ENCODE results near the gene OSMR. TPM values are rescaled to one million over a fixed set of nuclear protein-coding genes. Genes with fewer than 3 reads are reported as not detected.

Gene OSMR
- total RNA-seq, 1 donor from 2014 or later = 25.5 TPM

GRCh38 chr5:38816083-38817030 is 29.5 kb upstream of the OSMR start:
- DNase-seq (ENCODE audit: low read depth) = no peak
- no peak overlapping the region for H3K4me3 ChIP-seq (ENCODE audit: low read depth, low read length)

GRCh38 chr5:38821679-38822078 is 24.1 kb upstream of the OSMR start:
- TF ChIP-seq CTCF (conservative IDR thresholded peaks at IDR 0.05; ENCODE audit: low read depth, low read length) = no peak
- DNase-seq (ENCODE audit: low read depth) = no peak
- no peak overlapping the region for H3K4me3 ChIP-seq (ENCODE audit: low read depth, low read length)

More at GRCh38 chr5:38816083-38817030, 29.5 kb upstream of the OSMR start:
- TF ChIP-seq CTCF (conservative IDR thresholded peaks at IDR 0.05; ENCODE audit: low read depth, low read length) = no peak

GRCh38 chr5:38823503-38823902 is 22.3 kb upstream of the OSMR start:
- no peak for TF ChIP-seq CTCF (conservative IDR thresholded peaks at IDR 0.05; ENCODE audit: low read depth, low read length)
- no peak overlapping the region for H3K4me3 ChIP-seq (ENCODE audit: low read depth, low read length)
- no peak for DNase-seq (ENCODE audit: low read depth)

GRCh38 chr5:38824821-38825220 is 21.0 kb upstream of the OSMR start:
- no peak for DNase-seq (ENCODE audit: low read depth)
- H3K4me3 ChIP-seq (ENCODE audit: low read depth, low read length) = no peak overlapping the region
- no peak for TF ChIP-seq CTCF (conservative IDR thresholded peaks at IDR 0.05; ENCODE audit: low read depth, low read length)

GRCh38 chr5:38825494-38825893 is 20.3 kb upstream of the OSMR start:
- DNase-seq (ENCODE audit: low read depth) = no peak
- H3K4me3 ChIP-seq (ENCODE audit: low read depth, low read length) = no peak overlapping the region
- TF ChIP-seq CTCF (conservative IDR thresholded peaks at IDR 0.05; ENCODE audit: low read depth, low read length) = no peak

GRCh38 chr5:38827525-38827924 is 18.3 kb upstream of the OSMR start:
- no peak for TF ChIP-seq CTCF (conservative IDR thresholded peaks at IDR 0.05; ENCODE audit: low read depth, low read length)
- DNase-seq (ENCODE audit: low read depth) = no peak
- no peak overlapping the region for H3K4me3 ChIP-seq (ENCODE audit: low read depth, low read length)
